Measurements from ENCODE around the gene CYB5B. TPM values are rescaled to one million over a fixed set of nuclear protein-coding genes. Genes with fewer than 3 reads are reported as not detected.
"Not testable (repeated sequence)": the region's sequence is repeated elsewhere in the genome, so short reads cannot be mapped to it uniquely, and the experiment has no call there.

Gene CYB5B
- polyA plus RNA-seq, 3 donors from 2014 or later = 210 to 235 (median 233) TPM

DNA sequence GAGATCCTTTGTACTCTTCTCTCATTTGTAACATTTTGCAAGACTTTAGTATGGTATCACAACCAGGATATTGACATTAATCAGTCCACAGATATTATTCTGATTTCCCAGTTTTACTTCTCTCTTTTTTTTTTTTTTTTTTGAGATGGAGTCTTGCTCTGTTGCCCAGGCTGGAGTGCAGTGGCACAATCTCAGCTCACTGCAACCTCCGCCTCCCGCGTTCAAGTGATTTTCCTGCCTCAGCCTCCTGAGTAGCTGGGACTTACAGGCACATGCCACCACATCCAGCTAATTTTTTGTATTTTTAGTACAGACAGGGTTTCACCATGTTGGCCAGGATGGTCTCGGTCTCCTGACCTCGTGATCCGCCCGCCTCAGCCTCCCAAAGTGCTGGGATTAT, 16.6 kb downstream of the CYB5B start:
- not testable (repeated sequence) for DNase-seq; H3K36me3 Mint-ChIP-seq; H3K9me3 Mint-ChIP-seq; H3K27me3 Mint-ChIP-seq (ENCODE audit: low read depth in 3 of 3)
- Mint-ChIP-seq H3K4me1 (peaks cover 69 to 80% of the 10 kb centered on the region in 2 donors), H3K4me3 (peak overlapping the region in 1 of 5 donors; percentile 4), H3K27ac (peak overlapping the region; percentile 57 to 90 (median 84))

- Mint-ChIP-seq H3K9me3 (no peaks in the 10 kb centered on the region), H3K4me3 (peak overlapping the region; percentile 85 to 92 (median 90)), H3K4me1 (peaks cover 54 to 77% of the 10 kb centered on the region in 2 donors), H3K27me3 (ENCODE audit: low read depth in 3 of 3) (peaks cover 0 to 2% (median 0%) of the 10 kb centered on the region in 3 donors), H3K36me3 (peaks cover 11 to 28% (median 17%) of the 10 kb centered on the region in 3 donors), H3K27ac (peak overlapping the region; percentile 98 to 100 (median 99))
- DNase-seq = peak; percentile 54 to 67 (median 64)
Measured at GRCh38 chr16:69443927-69444631, 19.7 kb downstream of the CYB5B start.

GRCh38 chr16:69444873-69445517, 20.6 kb downstream of the CYB5B start:
- peaks cover 53 to 82% of the 10 kb centered on the region in 2 donors for H3K4me1 Mint-ChIP-seq
- H3K9me3 Mint-ChIP-seq = no peaks in the 10 kb centered on the region
- H3K27ac Mint-ChIP-seq = peak overlapping the region; percentile 98 to 100 (median 99)
- H3K27me3 Mint-ChIP-seq (ENCODE audit: low read depth in 3 of 3) = peaks cover 0 to 2% (median 0%) of the 10 kb centered on the region in 3 donors
- DNase-seq = peak in 2 of 3 donors; percentile 45 to 46
- H3K36me3 Mint-ChIP-seq = peaks cover 18 to 28% (median 20%) of the 10 kb centered on the region in 3 donors
- H3K4me3 Mint-ChIP-seq = peak overlapping the region; percentile 85 to 92 (median 90)

- peaks cover 22 to 37% (median 33%) of the 10 kb centered on the region in 3 donors for H3K36me3 Mint-ChIP-seq
- H3K4me1 Mint-ChIP-seq = peaks cover 41 to 75% of the 10 kb centered on the region in 2 donors
Measured at GRCh38 chr16:69448470-69449193, 24.2 kb downstream of the CYB5B start.

GRCh38 chr16:69451166-69451565, 26.7 kb downstream of the CYB5B start:
- Mint-ChIP-seq H3K4me1 (peaks cover 46 to 77% of the 10 kb centered on the region in 2 donors), H3K27ac (peak overlapping the region; percentile 15 to 77 (median 64)), H3K27me3 (ENCODE audit: low read depth in 3 of 3) (peaks cover 2 to 7% (median 5%) of the 10 kb centered on the region in 3 donors), H3K4me3 (no peak overlapping the region), H3K36me3 (peaks cover 22 to 39% (median 28%) of the 10 kb centered on the region in 3 donors), H3K9me3 (no peaks in the 10 kb centered on the region)
- no peak for DNase-seq

More at GRCh38 chr16:69448470-69449193, 24.2 kb downstream of the CYB5B start:
- H3K27me3 Mint-ChIP-seq (ENCODE audit: low read depth in 3 of 3) = peaks cover 0 to 2% (median 0%) of the 10 kb centered on the region in 3 donors
- no peaks in the 10 kb centered on the region for H3K9me3 Mint-ChIP-seq
- DNase-seq = no peak
- peak overlapping the region in 5 of 6 donors; percentile 8 to 80 (median 70) for H3K27ac Mint-ChIP-seq
- H3K4me3 Mint-ChIP-seq = peak overlapping the region in 1 of 5 donors; percentile 36

DNA sequence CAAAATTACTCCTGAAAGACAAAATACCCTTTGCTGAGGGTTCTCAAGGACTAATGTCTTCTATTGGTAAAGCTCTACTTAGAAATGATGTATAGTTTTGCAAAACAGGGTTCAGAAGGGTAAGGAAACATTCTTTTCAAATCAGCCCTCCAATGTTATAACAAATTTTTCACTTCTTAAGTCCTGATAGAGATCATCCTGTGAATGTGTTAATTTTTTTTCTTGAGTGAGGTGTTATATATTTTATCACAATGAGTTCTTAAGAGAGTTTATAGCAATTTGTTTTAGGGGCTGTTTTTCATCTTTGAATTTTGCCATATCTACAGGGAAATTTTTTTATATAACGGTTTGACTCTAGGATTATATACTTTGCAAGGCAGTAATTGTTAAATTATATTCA, 29.5 kb downstream of the CYB5B start:
- Mint-ChIP-seq H3K27ac (peak overlapping the region; percentile 96 to 99 (median 98)), H3K36me3 (peaks cover 9 to 35% (median 15%) of the 10 kb centered on the region in 3 donors), H3K27me3 (ENCODE audit: low read depth in 3 of 3) (peaks cover 2 to 7% (median 5%) of the 10 kb centered on the region in 3 donors), H3K4me3 (peak overlapping the region; percentile 63 to 91 (median 83)), H3K9me3 (no peaks in the 10 kb centered on the region), H3K4me1 (peaks cover 63 to 82% of the 10 kb centered on the region in 2 donors)
- peak; percentile 29 to 46 (median 36) for DNase-seq

- Mint-ChIP-seq H3K4me3 (peak overlapping the region in 1 of 5 donors; percentile 60), H3K27ac (peak overlapping the region in 5 of 6 donors; percentile 89 to 96 (median 94)), H3K36me3 (peaks cover 13 to 30% (median 27%) of the 10 kb centered on the region in 3 donors), H3K27me3 (ENCODE audit: low read depth in 3 of 3) (no peaks in the 10 kb centered on the region), H3K9me3 (peaks cover 0 to 2% (median 0%) of the 10 kb centered on the region in 6 donors), H3K4me1 (peaks cover 43 to 51% of the 10 kb centered on the region in 2 donors)
- DNase-seq = no peak
Measured at GRCh38 chr16:69463876-69464275, 39.5 kb downstream of the CYB5B start.

DNA sequence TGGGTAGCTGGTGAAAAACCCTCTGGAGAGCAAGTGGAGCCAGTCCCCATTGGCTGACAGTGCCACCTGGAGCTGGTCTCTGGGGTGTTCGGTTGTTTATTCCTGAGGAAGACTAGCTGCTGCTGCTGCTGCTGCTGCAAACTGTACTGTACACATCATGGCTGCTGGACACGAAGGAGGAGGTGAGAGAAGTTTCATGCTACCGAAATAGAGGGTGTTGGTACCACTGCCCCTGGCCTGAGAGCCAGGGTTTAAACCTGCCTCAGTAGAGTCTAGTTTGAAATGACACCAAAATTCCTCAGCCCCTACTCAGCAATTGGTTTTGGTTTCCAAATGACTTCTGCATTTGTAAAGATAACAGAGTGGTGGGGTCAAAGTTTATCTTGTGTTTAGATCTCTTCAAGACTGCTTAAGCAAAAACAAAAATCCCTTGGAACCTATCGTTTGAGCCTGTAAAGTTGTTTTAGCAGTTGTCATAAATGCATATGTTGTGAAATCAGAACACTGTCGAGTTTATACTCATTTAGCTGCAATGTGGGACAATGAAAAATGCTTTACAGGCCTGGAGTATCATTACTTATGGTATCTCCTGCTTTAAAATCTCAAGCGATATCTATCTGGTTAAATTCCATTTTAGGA, 40.8 kb downstream of the CYB5B start:
- DNase-seq = peak; percentile 30 to 42 (median 40)
- Mint-ChIP-seq H3K27me3 (ENCODE audit: low read depth in 3 of 3) (no peaks in the 10 kb centered on the region), H3K36me3 (peaks cover 13 to 24% (median 23%) of the 10 kb centered on the region in 3 donors), H3K9me3 (peaks cover 0 to 2% (median 0%) of the 10 kb centered on the region in 6 donors), H3K4me3 (peak overlapping the region; percentile 55 to 75 (median 70)), H3K4me1 (peaks cover 47 to 54% of the 10 kb centered on the region in 2 donors), H3K27ac (peak overlapping the region; percentile 89 to 97 (median 94))

- H3K27ac Mint-ChIP-seq = peak overlapping the region; percentile 89 to 97 (median 94)
- peaks cover 8 to 20% (median 18%) of the 10 kb centered on the region in 3 donors for H3K36me3 Mint-ChIP-seq
- peaks cover 49 to 55% of the 10 kb centered on the region in 2 donors for H3K4me1 Mint-ChIP-seq
- DNase-seq = no peak
- H3K9me3 Mint-ChIP-seq = peaks cover 0 to 2% (median 0%) of the 10 kb centered on the region in 6 donors
- H3K4me3 Mint-ChIP-seq = peak overlapping the region in 1 of 5 donors; percentile 75
- H3K27me3 Mint-ChIP-seq (ENCODE audit: low read depth in 3 of 3) = no peaks in the 10 kb centered on the region
Measured at GRCh38 chr16:69465881-69466280, 41.5 kb downstream of the CYB5B start.

DNA sequence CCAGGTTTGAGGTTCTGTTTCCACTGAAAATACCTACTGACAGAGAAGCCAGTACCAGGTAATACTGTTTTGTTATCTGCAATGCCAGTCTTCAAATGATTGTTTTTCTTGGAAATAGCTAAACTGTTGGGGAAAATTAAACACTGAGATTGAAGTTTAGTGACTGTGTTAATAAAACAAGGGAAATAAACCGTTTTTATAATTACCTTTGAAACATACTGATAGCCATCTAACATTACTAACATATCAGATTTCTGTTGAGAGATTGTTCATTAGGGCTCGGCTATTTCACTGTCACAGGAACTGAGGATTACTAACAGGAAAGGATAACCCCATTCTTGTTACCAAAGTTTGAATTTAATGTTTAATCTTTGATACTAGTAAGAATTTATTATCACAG, 42.1 kb downstream of the CYB5B start:
- no peak for DNase-seq
- Mint-ChIP-seq H3K36me3 (peaks cover 7 to 17% (median 15%) of the 10 kb centered on the region in 3 donors), H3K4me3 (no peak overlapping the region), H3K4me1 (peaks cover 52 to 54% of the 10 kb centered on the region in 2 donors), H3K9me3 (peaks cover 0 to 2% (median 0%) of the 10 kb centered on the region in 6 donors), H3K27me3 (ENCODE audit: low read depth in 3 of 3) (no peaks in the 10 kb centered on the region), H3K27ac (peak overlapping the region; percentile 46 to 96 (median 71))

DNA sequence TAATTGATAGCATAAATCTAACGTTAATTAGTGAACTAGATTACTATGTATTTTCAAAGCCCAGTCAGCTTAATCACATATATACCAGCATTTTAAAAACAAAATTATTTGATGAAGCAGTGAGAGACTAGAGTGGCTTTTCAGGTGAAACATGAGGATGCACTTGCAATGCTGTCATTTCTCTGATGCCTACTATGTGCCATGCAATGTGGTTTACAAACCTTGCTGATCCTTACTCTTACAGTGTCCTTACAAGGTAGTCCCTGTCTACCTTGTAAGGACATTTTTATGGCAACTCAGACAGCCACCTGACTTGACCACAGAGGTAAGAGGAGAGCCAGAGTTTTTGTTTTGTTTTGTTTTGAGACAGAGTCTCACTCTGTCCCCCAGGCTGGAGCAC, 42.7 kb downstream of the CYB5B start:
- Mint-ChIP-seq H3K4me1 (peaks cover 52 to 55% of the 10 kb centered on the region in 2 donors), H3K9me3 (peaks cover 0 to 2% (median 0%) of the 10 kb centered on the region in 6 donors), H3K27ac (peak overlapping the region; percentile 60 to 96 (median 74)), H3K4me3 (no peak overlapping the region), H3K27me3 (ENCODE audit: low read depth in 3 of 3) (no peaks in the 10 kb centered on the region), H3K36me3 (peaks cover 7 to 17% (median 13%) of the 10 kb centered on the region in 3 donors)
- DNase-seq = no peak

DNA sequence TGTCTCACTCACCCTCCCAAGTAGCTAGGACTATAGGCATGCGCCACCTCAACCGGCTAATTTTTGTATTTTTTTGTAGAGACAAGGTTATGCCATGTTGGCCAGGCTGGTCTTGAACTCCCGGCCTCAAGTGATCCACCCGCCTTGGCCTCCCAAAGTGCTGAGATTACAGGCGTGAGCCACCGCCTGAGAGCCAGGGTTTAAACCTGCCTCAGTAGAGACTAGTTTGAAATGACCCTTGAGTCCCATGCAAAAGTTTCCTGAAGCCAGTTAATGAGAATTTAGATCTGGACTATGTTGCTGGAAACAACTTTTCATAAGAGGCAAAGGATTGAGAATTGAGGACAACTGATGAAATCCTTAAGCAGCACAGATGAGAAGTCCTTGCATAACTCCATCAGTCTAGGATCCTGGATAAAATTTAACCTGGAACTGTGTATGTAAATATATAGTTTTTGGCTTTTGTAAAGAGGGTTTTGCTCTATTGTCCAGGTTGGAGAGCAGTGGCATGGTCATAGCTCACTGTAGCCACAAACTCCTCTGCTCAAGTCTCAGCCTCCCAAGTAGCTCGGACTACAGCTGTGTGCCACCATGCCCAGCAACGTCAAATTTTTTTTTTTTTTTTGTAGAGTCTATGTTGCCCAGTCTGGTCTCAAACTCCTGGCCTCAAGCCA, 43.2 kb downstream of the CYB5B start:
- Mint-ChIP-seq H3K9me3 (peaks cover 0 to 2% (median 0%) of the 10 kb centered on the region in 6 donors), H3K27ac (peak overlapping the region; percentile 12 to 74 (median 32)), H3K4me3 (no peak overlapping the region), H3K27me3 (ENCODE audit: low read depth in 3 of 3) (no peaks in the 10 kb centered on the region), H3K36me3 (peaks cover 1 to 11% (median 8%) of the 10 kb centered on the region in 3 donors), H3K4me1 (peaks cover 52 to 53% of the 10 kb centered on the region in 2 donors)
- no peak for DNase-seq
